ENCODE data around the gene SUMO4.

The SUMO4 gene

DNA sequence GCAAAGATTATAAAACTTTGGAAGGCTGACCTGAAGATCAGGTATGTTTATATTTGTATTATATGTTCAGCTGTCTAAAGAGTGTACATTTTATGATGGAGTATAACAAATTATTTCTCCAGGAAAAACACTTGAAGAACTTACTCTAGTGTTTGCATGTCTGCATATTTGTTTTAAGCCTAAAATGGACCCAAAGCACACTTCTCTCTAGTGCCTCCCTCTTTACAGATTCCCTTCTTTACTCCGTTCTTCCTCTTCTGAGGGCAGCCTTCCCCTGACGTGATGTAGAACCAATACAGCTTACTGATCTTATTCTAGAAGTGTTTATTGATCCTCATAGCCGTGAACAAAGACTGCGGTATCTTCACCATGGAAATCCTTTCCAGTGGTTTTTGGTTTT is 13.9 kb downstream of the SUMO4 start:
- DNase-seq (ENCODE audit: low spot score): no peak
- TF ChIP-seq, protein P1, sequence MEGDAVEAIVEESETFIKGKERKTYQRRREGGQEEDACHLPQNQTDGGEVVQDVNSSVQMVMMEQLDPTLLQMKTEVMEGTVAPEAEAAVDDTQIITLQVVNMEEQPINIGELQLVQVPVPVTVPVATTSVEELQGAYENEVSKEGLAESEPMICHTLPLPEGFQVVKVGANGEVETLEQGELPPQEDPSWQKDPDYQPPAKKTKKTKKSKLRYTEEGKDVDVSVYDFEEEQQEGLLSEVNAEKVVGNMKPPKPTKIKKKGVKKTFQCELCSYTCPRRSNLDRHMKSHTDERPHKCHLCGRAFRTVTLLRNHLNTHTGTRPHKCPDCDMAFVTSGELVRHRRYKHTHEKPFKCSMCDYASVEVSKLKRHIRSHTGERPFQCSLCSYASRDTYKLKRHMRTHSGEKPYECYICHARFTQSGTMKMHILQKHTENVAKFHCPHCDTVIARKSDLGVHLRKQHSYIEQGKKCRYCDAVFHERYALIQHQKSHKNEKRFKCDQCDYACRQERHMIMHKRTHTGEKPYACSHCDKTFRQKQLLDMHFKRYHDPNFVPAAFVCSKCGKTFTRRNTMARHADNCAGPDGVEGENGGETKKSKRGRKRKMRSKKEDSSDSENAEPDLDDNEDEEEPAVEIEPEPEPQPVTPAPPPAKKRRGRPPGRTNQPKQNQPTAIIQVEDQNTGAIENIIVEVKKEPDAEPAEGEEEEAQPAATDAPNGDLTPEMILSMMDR (IDR thresholded peaks at IDR 0.05; ENCODE audit: borderline replicate concordance, control extremely low read depth, extremely low read depth, insufficient read depth, missing control alignments): no peak
- in situ Hi-C loops (cut with MboI; ENCODE audit: low sequenced_read_pairs, unreplicated experiment): no loop called here

DNA sequence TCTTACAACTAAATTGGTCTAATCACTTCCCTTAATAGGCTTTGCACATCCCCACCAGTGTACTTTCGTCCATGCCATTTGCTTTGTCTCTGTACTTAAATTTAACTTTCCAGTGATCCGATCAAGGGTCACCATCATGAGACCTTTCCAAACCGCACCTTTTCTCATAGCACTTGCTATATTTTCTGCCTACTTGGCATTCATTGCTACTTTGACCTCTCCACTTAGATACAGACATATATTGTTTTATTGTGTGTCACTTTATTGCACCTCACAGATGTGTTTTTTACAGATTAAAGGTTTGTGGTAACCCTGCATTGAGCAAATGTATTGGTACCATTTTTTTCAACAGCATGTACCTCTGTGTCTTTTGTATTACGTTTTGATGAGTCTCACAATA is 14.8 kb downstream of the SUMO4 start:
- TF ChIP-seq, protein P1 (IDR thresholded peaks at IDR 0.05; ENCODE audit: borderline replicate concordance, control extremely low read depth, extremely low read depth, insufficient read depth, missing control alignments): no peak
- no peak for DNase-seq (ENCODE audit: low spot score)
- in situ Hi-C loops (cut with MboI; ENCODE audit: low sequenced_read_pairs, unreplicated experiment): no loop called here

DNA sequence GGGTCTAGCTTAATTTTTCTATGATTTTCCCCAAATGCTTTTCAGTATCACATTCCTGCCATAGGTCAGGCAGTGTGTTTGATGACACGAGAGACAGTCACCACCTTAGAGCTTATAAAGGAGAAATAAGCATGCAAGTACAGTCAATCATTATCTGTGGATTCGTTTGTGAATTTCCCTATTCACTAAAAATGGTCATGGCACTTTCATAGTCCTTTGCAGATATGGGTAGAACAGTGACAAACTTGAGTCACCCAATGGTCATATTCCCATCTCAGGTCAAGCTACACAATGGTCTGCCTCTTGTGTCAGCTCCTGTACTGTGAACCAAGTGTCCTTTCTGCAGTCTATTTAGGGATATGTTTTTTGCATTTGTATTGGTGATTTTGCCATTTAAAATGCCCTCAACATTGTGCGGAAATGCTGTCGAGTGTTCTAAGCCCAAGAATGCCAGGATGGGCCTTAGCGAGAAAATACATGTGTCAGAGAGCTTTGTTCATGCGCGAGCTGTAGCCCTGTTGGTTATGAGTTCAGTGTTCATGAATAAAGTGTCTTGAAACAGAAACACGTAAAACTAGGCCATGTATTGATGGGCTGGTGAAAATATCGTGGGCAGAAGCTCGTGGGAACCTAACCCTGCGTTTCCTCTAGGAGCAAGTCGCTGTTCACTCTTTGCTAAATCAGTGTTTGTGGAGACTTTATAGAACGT is 19.8 kb downstream of the SUMO4 start:
- in situ Hi-C loops (cut with MboI; ENCODE audit: low sequenced_read_pairs, unreplicated experiment): loop anchor here (10.0 kb wide), 1 partner anchor 345 kb away; no protein-coding TSS in a partner anchor
- DNase-seq (ENCODE audit: low spot score): no peak
- TF ChIP-seq, protein P1 (IDR thresholded peaks at IDR 0.05; ENCODE audit: borderline replicate concordance, control extremely low read depth, extremely low read depth, insufficient read depth, missing control alignments): no peak

DNA sequence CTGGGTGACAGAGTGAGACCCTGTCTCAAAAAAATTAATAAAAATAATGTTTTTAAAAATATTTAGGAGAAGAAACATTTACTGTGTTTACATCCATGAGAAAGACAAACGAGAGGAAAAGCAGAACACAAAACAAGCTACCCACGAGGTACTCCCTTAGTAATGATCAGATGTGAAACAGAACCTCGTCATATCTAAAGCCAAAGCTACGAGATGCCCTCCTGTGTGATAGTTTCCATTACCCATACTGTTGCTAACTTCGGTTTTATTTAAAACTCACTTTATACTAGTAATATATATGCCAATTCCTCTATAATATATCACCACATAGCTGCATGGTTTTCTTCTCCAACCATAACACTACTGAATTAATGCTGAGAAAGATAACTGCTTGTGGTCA is 21.1 kb downstream of the SUMO4 start:
- TF ChIP-seq, protein P1 (IDR thresholded peaks at IDR 0.05; ENCODE audit: borderline replicate concordance, control extremely low read depth, extremely low read depth, insufficient read depth, missing control alignments): no peak
- DNase-seq (ENCODE audit: low spot score): no peak
- in situ Hi-C loops (cut with MboI; ENCODE audit: low sequenced_read_pairs, unreplicated experiment): loop anchor here (10.0 kb wide), 1 partner anchor 346 kb away; no protein-coding TSS in a partner anchor

DNA sequence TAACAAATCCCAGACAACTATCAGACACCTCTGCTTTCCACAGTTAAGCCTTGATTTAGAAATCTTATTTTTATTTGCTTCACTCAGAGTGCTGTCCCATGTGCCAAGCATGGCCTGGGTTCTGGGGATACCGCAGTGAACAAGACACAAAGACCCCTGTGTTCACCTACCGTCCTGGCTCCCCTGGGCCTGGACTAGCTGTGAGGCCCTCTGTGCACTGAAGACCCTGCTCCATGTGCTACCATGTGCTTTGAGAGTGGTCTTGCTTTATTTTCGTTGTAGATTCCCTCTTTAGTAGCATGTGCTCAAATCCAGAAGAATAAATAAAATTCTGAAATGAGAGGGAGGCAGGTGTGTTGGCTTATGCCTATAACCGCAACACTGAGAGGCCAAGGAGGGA is 22.5 kb downstream of the SUMO4 start:
- DNase-seq (ENCODE audit: low spot score): no peak
- in situ Hi-C loops (cut with MboI; ENCODE audit: low sequenced_read_pairs, unreplicated experiment): loop anchor here (10.0 kb wide), 1 partner anchor 348 kb away; no protein-coding TSS in a partner anchor
- TF ChIP-seq, protein P1 (IDR thresholded peaks at IDR 0.05; ENCODE audit: borderline replicate concordance, control extremely low read depth, extremely low read depth, insufficient read depth, missing control alignments): no peak

DNA sequence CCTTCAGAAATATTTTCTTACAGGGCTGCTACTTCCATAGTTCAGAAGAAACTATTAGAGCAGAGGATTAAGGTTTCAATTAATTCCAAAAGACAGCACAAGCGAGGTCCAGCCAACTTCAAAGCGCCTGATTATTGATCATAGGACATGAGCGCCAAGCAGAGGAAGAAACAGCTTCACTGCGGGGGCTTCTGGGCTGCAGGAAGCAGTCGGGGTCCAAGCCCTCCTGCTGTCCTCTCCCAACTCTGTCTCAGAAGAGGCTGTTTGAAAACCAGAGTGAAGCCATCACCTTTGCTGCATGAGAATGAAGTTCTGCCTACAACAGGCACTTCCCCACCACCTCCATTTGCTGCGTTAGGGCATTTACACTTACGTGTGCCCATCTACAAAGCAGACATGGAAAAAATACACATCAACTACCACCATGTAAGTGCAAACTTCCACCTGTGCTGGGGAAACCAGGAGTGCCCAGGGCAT is 23.9 kb downstream of the SUMO4 start:
- DNase-seq (ENCODE audit: low spot score): no peak
- TF ChIP-seq, protein P1 (IDR thresholded peaks at IDR 0.05; ENCODE audit: borderline replicate concordance, control extremely low read depth, extremely low read depth, insufficient read depth, missing control alignments): no peak
- in situ Hi-C loops (cut with MboI; ENCODE audit: low sequenced_read_pairs, unreplicated experiment): loop anchor here (10.0 kb wide), 1 partner anchor 349 kb away; no protein-coding TSS in a partner anchor

All from GM13976 (cell line).